HEK293 (cell line): ENCODE data around the gene GALNTL6.

Experiments
- HOXC10 ChIP-seq: sonication (generic); formaldehyde crosslinking; IDR thresholded peaks from 2 replicates; pipeline ENCODE4 v1.8.1; 2023; ENCODE audit warnings: mild to moderate bottlenecking, missing genetic modification reagents
- ZNF174 ChIP-seq: fragments of 450-650 bp; formaldehyde crosslinking; IDR thresholded peaks from 2 replicates; pipeline ENCODE4 v1.5.0; 2017; ENCODE audit warnings: missing biosample characterization, mild to moderate bottlenecking, missing genetic modification characterization
- ZNF324 ChIP-seq: fragments of 450-650 bp; formaldehyde crosslinking; IDR thresholded peaks from 2 replicates; pipeline ENCODE4 v1.5.1; 2016; ENCODE audit warnings: missing biosample characterization, missing genetic modification characterization
- ZNF37A ChIP-seq: fragments of 450-650 bp; IDR thresholded peaks from 2 replicates; pipeline ENCODE4 v1.5.1; 2018; ENCODE audit warnings: missing biosample characterization, missing genetic modification characterization
- ZNF610 ChIP-seq: fragments of 450-650 bp; formaldehyde crosslinking; IDR thresholded peaks from 2 replicates; pipeline ENCODE4 v1.5.1; 2016; ENCODE audit warnings: missing biosample characterization, missing genetic modification characterization, borderline replicate concordance
- ZNF658 ChIP-seq: fragments of 450-650 bp; formaldehyde crosslinking; IDR thresholded peaks from 2 replicates; pipeline ENCODE4; 2016; ENCODE audit warnings: missing biosample characterization, missing genetic modification characterization
- TF ChIP-seq, protein P1 (sequence below): fragments of 450-650 bp; formaldehyde crosslinking; IDR thresholded peaks from 2 replicates; pipeline ENCODE4 v1.5.1; 2016; ENCODE audit warnings: missing biosample characterization, missing genetic modification characterization, low read depth
- TF ChIP-seq, protein P2 (sequence below): fragments of 450-650 bp; formaldehyde crosslinking; IDR thresholded peaks from 2 replicates; pipeline ENCODE4 v1.5.1; 2016; ENCODE audit warnings: missing biosample characterization, missing genetic modification characterization, borderline replicate concordance
- TF ChIP-seq, protein P3 (sequence below): fragments of 450-650 bp; formaldehyde crosslinking; IDR thresholded peaks from 2 replicates; pipeline ENCODE4 v1.5.1; 2016; ENCODE audit warnings: missing biosample characterization, missing genetic modification characterization
- TF ChIP-seq, protein P4 (sequence below): fragments of 450-650 bp; formaldehyde crosslinking; IDR thresholded peaks from 2 replicates; pipeline ENCODE4 v1.5.1; 2016; ENCODE audit warnings: missing biosample characterization, missing genetic modification characterization

DNA sequence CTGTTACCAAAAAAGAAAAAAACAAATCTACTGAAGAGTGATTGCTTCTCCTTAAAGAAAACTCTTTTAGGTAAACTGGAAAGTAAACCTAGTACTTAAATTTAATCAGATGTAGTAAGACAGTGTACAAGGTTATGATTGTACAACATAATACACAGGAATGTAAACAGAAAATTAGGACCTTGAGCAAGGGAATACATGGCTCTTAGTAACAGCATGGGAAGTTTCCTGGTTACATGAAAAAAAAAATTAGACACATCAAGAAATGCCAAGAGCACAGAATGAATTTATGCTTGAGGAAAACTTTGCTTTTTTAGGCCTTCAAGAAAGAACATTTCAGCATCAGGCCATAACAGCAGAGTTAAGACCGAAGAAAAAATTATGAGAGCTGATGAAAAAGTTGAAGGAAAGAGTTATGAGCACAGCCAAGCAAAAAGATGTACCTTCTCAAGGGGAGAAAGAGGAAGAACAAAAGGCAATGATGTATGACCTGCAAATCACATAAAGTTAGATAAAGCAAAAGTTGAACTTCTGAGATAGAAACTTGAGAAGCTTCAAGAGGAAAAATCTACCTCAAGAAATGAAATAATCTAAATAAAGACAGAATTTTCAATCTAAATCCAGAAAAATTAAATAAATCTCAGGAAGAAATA lies 311.6 kb downstream of the GALNTL6 start:
- TF ChIP-seq, protein P1, sequence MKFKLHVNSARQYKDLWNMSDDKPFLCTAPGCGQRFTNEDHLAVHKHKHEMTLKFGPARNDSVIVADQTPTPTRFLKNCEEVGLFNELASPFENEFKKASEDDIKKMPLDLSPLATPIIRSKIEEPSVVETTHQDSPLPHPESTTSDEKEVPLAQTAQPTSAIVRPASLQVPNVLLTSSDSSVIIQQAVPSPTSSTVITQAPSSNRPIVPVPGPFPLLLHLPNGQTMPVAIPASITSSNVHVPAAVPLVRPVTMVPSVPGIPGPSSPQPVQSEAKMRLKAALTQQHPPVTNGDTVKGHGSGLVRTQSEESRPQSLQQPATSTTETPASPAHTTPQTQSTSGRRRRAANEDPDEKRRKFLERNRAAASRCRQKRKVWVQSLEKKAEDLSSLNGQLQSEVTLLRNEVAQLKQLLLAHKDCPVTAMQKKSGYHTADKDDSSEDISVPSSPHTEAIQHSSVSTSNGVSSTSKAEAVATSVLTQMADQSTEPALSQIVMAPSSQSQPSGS, result no peak
- TF ChIP-seq ZNF324 (tag by site-specific recombination) (no peak), ZNF174 (tag by site-specific recombination) (no peak), HOXC10 (CRISPR knock-in tag) (no peak), ZNF658 (tag by site-specific recombination) (no peak), ZNF610 (tag by site-specific recombination) (no peak), ZNF37A (tag by site-specific recombination) (no peak)
- TF ChIP-seq, protein P2, sequence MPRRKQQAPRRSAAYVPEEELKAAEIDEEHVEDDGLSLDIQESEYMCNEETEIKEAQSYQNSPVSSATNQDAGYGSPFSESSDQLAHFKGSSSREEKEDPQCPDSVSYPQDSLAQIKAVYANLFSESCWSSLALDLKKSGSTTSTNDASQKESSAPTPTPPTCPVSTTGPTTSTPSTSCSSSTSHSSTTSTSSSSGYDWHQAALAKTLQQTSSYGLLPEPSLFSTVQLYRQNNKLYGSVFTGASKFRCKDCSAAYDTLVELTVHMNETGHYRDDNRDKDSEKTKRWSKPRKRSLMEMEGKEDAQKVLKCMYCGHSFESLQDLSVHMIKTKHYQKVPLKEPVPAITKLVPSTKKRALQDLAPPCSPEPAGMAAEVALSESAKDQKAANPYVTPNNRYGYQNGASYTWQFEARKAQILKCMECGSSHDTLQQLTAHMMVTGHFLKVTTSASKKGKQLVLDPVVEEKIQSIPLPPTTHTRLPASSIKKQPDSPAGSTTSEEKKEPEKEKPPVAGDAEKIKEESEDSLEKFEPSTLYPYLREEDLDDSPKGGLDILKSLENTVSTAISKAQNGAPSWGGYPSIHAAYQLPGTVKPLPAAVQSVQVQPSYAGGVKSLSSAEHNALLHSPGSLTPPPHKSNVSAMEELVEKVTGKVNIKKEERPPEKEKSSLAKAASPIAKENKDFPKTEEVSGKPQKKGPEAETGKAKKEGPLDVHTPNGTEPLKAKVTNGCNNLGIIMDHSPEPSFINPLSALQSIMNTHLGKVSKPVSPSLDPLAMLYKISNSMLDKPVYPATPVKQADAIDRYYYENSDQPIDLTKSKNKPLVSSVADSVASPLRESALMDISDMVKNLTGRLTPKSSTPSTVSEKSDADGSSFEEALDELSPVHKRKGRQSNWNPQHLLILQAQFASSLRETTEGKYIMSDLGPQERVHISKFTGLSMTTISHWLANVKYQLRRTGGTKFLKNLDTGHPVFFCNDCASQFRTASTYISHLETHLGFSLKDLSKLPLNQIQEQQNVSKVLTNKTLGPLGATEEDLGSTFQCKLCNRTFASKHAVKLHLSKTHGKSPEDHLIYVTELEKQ (tag by site-specific recombination), result no peak
- TF ChIP-seq, protein P3, sequence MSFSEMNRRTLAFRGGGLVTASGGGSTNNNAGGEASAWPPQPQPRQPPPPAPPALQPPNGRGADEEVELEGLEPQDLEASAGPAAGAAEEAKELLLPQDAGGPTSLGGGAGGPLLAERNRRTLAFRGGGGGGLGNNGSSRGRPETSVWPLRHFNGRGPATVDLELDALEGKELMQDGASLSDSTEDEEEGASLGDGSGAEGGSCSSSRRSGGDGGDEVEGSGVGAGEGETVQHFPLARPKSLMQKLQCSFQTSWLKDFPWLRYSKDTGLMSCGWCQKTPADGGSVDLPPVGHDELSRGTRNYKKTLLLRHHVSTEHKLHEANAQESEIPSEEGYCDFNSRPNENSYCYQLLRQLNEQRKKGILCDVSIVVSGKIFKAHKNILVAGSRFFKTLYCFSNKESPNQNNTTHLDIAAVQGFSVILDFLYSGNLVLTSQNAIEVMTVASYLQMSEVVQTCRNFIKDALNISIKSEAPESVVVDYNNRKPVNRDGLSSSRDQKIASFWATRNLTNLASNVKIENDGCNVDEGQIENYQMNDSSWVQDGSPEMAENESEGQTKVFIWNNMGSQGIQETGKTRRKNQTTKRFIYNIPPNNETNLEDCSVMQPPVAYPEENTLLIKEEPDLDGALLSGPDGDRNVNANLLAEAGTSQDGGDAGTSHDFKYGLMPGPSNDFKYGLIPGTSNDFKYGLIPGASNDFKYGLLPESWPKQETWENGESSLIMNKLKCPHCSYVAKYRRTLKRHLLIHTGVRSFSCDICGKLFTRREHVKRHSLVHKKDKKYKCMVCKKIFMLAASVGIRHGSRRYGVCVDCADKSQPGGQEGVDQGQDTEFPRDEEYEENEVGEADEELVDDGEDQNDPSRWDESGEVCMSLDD (tag by site-specific recombination), result no peak
- TF ChIP-seq, protein P4, sequence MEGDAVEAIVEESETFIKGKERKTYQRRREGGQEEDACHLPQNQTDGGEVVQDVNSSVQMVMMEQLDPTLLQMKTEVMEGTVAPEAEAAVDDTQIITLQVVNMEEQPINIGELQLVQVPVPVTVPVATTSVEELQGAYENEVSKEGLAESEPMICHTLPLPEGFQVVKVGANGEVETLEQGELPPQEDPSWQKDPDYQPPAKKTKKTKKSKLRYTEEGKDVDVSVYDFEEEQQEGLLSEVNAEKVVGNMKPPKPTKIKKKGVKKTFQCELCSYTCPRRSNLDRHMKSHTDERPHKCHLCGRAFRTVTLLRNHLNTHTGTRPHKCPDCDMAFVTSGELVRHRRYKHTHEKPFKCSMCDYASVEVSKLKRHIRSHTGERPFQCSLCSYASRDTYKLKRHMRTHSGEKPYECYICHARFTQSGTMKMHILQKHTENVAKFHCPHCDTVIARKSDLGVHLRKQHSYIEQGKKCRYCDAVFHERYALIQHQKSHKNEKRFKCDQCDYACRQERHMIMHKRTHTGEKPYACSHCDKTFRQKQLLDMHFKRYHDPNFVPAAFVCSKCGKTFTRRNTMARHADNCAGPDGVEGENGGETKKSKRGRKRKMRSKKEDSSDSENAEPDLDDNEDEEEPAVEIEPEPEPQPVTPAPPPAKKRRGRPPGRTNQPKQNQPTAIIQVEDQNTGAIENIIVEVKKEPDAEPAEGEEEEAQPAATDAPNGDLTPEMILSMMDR, result no peak
